Activated T-helper 17 cell treated with anti-CD3 and anti-CD28 coated beads, Interleukin-2, amount 50 U/mL, for 72 hours (primary cell): ENCODE data around the gene TBC1D3B. TPM values are rescaled to one million over a fixed set of nuclear protein-coding genes. Genes with fewer than 3 reads are reported as not detected.
"Not testable (repeated sequence)": the region's sequence is repeated elsewhere in the genome, so short reads cannot be mapped to it uniquely, and the experiment has no call there.

Experiments
- ATAC-seq: fragments of 150-1000 bp; cut with Tn5 transposase; replicated peaks from 2 replicates; pipeline ENCODE4 v1.10.0; 2021; ENCODE audit warnings: mild to moderate bottlenecking, moderate library complexity
- H3K27ac Mint-ChIP-seq: one replicate; pipeline ENCODE4 v1.8.0; 2022; ENCODE audit warnings: mixed read lengths
- H3K27me3 Mint-ChIP-seq: one replicate; pipeline ENCODE4 v1.8.0; 2022; ENCODE audit warnings: mixed read lengths
- H3K36me3 Mint-ChIP-seq: one replicate; pipeline ENCODE4 v1.8.0; 2022; ENCODE audit warnings: low read depth, mild to moderate bottlenecking, mixed read lengths
- H3K4me1 Mint-ChIP-seq: one replicate; pipeline ENCODE4 v1.8.0; 2022; ENCODE audit warnings: mixed read lengths
- H3K4me3 Mint-ChIP-seq: one replicate; pipeline ENCODE4 v1.8.0; 2022; ENCODE audit warnings: mild to moderate bottlenecking, mixed read lengths
- H3K9me3 Mint-ChIP-seq: one replicate; pipeline ENCODE4 v1.8.0; 2022; ENCODE audit warnings: mixed read lengths
- total RNA-seq, 2 donors: library from RNA; stranded (reverse); gene quantifications; one replicate each; pipeline ENCODE4 v1.2.3, GENCODE V29; 2022

Gene TBC1D3B
- total RNA-seq, 2 donors from 2014 or later: 6.1 to 24.0 TPM

- Mint-ChIP-seq H3K4me3 (no peak overlapping the region), H3K27ac (no peak overlapping the region), H3K27me3 (peaks cover 28% of the 10 kb centered on the region), H3K4me1 (no peaks in the 10 kb centered on the region), H3K9me3 (no peaks in the 10 kb centered on the region), H3K36me3 (no peaks in the 10 kb centered on the region)
- ATAC-seq: no peak
These were observed 16.9 kb upstream of the TBC1D3B start for GRCh38 chr17:36193216-36193775.

- H3K27ac Mint-ChIP-seq, ATAC-seq, H3K36me3 Mint-ChIP-seq, H3K9me3 Mint-ChIP-seq, H3K4me3 Mint-ChIP-seq, H3K4me1 Mint-ChIP-seq: not testable (repeated sequence)
- peaks cover 37% of the 10 kb centered on the region for H3K27me3 Mint-ChIP-seq
These were observed 14.3 kb upstream of the TBC1D3B start for GRCh38 chr17:36190549-36191330.

GRCh38 chr17:36189993-36190392, 13.6 kb upstream of the TBC1D3B start:
- ATAC-seq, H3K4me3 Mint-ChIP-seq, H3K9me3 Mint-ChIP-seq, H3K27ac Mint-ChIP-seq, H3K4me1 Mint-ChIP-seq, H3K36me3 Mint-ChIP-seq: not testable (repeated sequence)
- peaks cover 40% of the 10 kb centered on the region for H3K27me3 Mint-ChIP-seq

- H3K4me3 Mint-ChIP-seq: no peak overlapping the region
- no peak overlapping the region for H3K27ac Mint-ChIP-seq
- ATAC-seq: peak; percentile 81
- H3K27me3 Mint-ChIP-seq: peaks cover 51% of the 10 kb centered on the region
- no peaks in the 10 kb centered on the region for H3K36me3 Mint-ChIP-seq
- H3K9me3 Mint-ChIP-seq: no peaks in the 10 kb centered on the region
- H3K4me1 Mint-ChIP-seq: no peaks in the 10 kb centered on the region
These were observed 12.5 kb upstream of the TBC1D3B start for GRCh38 chr17:36188891-36189306.

GRCh38 chr17:36187943-36188665, 11.7 kb upstream of the TBC1D3B start:
- not testable (repeated sequence) for H3K4me3 Mint-ChIP-seq, H3K9me3 Mint-ChIP-seq, H3K4me1 Mint-ChIP-seq, H3K36me3 Mint-ChIP-seq, H3K27ac Mint-ChIP-seq
- peak; percentile 42 for ATAC-seq
- peaks cover 50% of the 10 kb centered on the region for H3K27me3 Mint-ChIP-seq

- H3K9me3 Mint-ChIP-seq, ATAC-seq, H3K36me3 Mint-ChIP-seq, H3K4me3 Mint-ChIP-seq, H3K27ac Mint-ChIP-seq, H3K4me1 Mint-ChIP-seq: not testable (repeated sequence)
- peaks cover 56% of the 10 kb centered on the region for H3K27me3 Mint-ChIP-seq
These were observed 10.7 kb upstream of the TBC1D3B start for GRCh38 chr17:36186810-36187763.

- Mint-ChIP-seq H3K27me3 (peaks cover 64% of the 10 kb centered on the region), H3K9me3 (no peaks in the 10 kb centered on the region), H3K27ac (no peak overlapping the region), H3K36me3 (no peaks in the 10 kb centered on the region), H3K4me3 (no peak overlapping the region), H3K4me1 (no peaks in the 10 kb centered on the region)
- ATAC-seq: no peak
These were observed 9.0 kb upstream of the TBC1D3B start for GRCh38 chr17:36185416-36185815.

- H3K4me1 Mint-ChIP-seq: no peaks in the 10 kb centered on the region
- H3K27ac Mint-ChIP-seq: no peak overlapping the region
- H3K9me3 Mint-ChIP-seq: no peaks in the 10 kb centered on the region
- H3K27me3 Mint-ChIP-seq: peaks cover 68% of the 10 kb centered on the region
- no peak for ATAC-seq
- no peak overlapping the region for H3K4me3 Mint-ChIP-seq
- H3K36me3 Mint-ChIP-seq: no peaks in the 10 kb centered on the region
These were observed 7.8 kb upstream of the TBC1D3B start for GRCh38 chr17:36184023-36184765.

- H3K9me3 Mint-ChIP-seq: no peaks in the 10 kb centered on the region
- no peak overlapping the region for H3K27ac Mint-ChIP-seq
- H3K4me3 Mint-ChIP-seq: no peak overlapping the region
- no peaks in the 10 kb centered on the region for H3K36me3 Mint-ChIP-seq
- H3K27me3 Mint-ChIP-seq: peaks cover 62% of the 10 kb centered on the region
- no peak for ATAC-seq
- no peaks in the 10 kb centered on the region for H3K4me1 Mint-ChIP-seq
These were observed 6.8 kb upstream of the TBC1D3B start for GRCh38 chr17:36183001-36183971.

- no peaks in the 10 kb centered on the region for H3K36me3 Mint-ChIP-seq
- no peak overlapping the region for H3K4me3 Mint-ChIP-seq
- no peak for ATAC-seq
- H3K4me1 Mint-ChIP-seq: no peaks in the 10 kb centered on the region
- peaks cover 56% of the 10 kb centered on the region for H3K27me3 Mint-ChIP-seq
- H3K9me3 Mint-ChIP-seq: no peaks in the 10 kb centered on the region
- no peak overlapping the region for H3K27ac Mint-ChIP-seq
These were observed 6.0 kb upstream of the TBC1D3B start for GRCh38 chr17:36182176-36183000.

- H3K4me1 Mint-ChIP-seq, H3K36me3 Mint-ChIP-seq, H3K9me3 Mint-ChIP-seq, ATAC-seq, H3K4me3 Mint-ChIP-seq, H3K27ac Mint-ChIP-seq: not testable (repeated sequence)
- H3K27me3 Mint-ChIP-seq: peaks cover 51% of the 10 kb centered on the region
These were observed 5.2 kb upstream of the TBC1D3B start for GRCh38 chr17:36181446-36182175.

- H3K27me3 Mint-ChIP-seq, H3K4me1 Mint-ChIP-seq, H3K9me3 Mint-ChIP-seq, H3K4me3 Mint-ChIP-seq, H3K27ac Mint-ChIP-seq, H3K36me3 Mint-ChIP-seq, ATAC-seq: not testable (repeated sequence)
These were observed 7.6 kb downstream of the TBC1D3B start for GRCh38 chr17:36168836-36169235.
